GM18498 (cell line): ENCODE results near the gene MLKL.

Source experiments
- ATAC-seq: cut with Tn5 transposase; IDR thresholded peaks from one replicate; pipeline ENCODE4 v1.9.1; 2021; ENCODE audit warnings: mild to moderate bottlenecking, moderate library complexity; ENCODE audit not compliant: unreplicated experiment

The MLKL gene

GRCh38 chr16:74700438-74701225, at the start of gene MLKL:
MLKL (minus strand) TSS chr16:74700862; CDS start chr16:74695757, 5,105 bp downstream.
- ATAC-seq = peak; percentile 48

- ATAC-seq = no peak
These were observed 48.8 kb upstream of the MLKL start for GRCh38 chr16:74749291-74750055.

GRCh38 chr16:74748616-74749026, 48.0 kb upstream of the MLKL start:
- no peak for ATAC-seq

GRCh38 chr16:74747716-74748615, 47.3 kb upstream of the MLKL start:
- ATAC-seq = no peak

- no peak for ATAC-seq
These were observed 45.3 kb upstream of the MLKL start for GRCh38 chr16:74745926-74746325.

- no peak for ATAC-seq
These were observed 44.5 kb upstream of the MLKL start for GRCh38 chr16:74745109-74745615.

- ATAC-seq = no peak
These were observed 43.9 kb upstream of the MLKL start for GRCh38 chr16:74744566-74744965.

- ATAC-seq = no peak
These were observed 43.1 kb upstream of the MLKL start for GRCh38 chr16:74743668-74744299.

GRCh38 chr16:74743045-74743667, 42.5 kb upstream of the MLKL start:
- no peak for ATAC-seq

GRCh38 chr16:74742051-74742481, 41.4 kb upstream of the MLKL start:
- no peak for ATAC-seq

GRCh38 chr16:74740795-74741304, 40.2 kb upstream of the MLKL start:
- ATAC-seq = no peak

- ATAC-seq = no peak
These were observed 38.6 kb upstream of the MLKL start for GRCh38 chr16:74739275-74739674.

- ATAC-seq = no peak
These were observed 38.2 kb upstream of the MLKL start for GRCh38 chr16:74738816-74739215.

- ATAC-seq = no peak
These were observed 37.5 kb upstream of the MLKL start for GRCh38 chr16:74738113-74738541.

- no peak for ATAC-seq
These were observed 36.9 kb upstream of the MLKL start for GRCh38 chr16:74737521-74737920.

- ATAC-seq = no peak
These were observed 36.0 kb upstream of the MLKL start for GRCh38 chr16:74736531-74737157.

GRCh38 chr16:74735554-74735953, 34.9 kb upstream of the MLKL start:
- ATAC-seq = no peak

- no peak for ATAC-seq
These were observed 34.4 kb upstream of the MLKL start for GRCh38 chr16:74735162-74735452.

- ATAC-seq = no peak
These were observed 33.9 kb upstream of the MLKL start for GRCh38 chr16:74734361-74735161.
